Spleen (tissue), 11 donors: ENCODE measurements around the gene CDC42BPG. TPM values are rescaled to one million over a fixed set of nuclear protein-coding genes. Genes with fewer than 3 reads are reported as not detected.

Experiments used
- DNase-seq: peaks from one replicate; pipeline ENCODE4 v3.0.0-alpha.2; 2020
- H3K27ac ChIP-seq, 8 donors: fragments of 200-600 bp; sonication (generic) in 7 of 8; 1 replicate in 4 of 8; 2 replicates in 4 of 8; pipeline versions ENCODE4 v1.5.0 to v1.8.0; 2016 to 2021; ENCODE audit warnings: inconsistent platforms in 4 of 8, mild to moderate bottlenecking in 4 of 8, moderate library complexity in 1 of 8
- H3K27me3 ChIP-seq, 7 donors: fragments of 200-600 bp; sonication (generic) in 6 of 7; replicated peaks in 1 of 7; 1 replicate in 4 of 7; 2 replicates in 3 of 7; pipeline versions ENCODE4 v1.5.0 to v1.8.0; 2016 to 2021; ENCODE audit warnings: inconsistent platforms in 3 of 7, mild to moderate bottlenecking in 1 of 7
- H3K36me3 ChIP-seq, 6 donors: fragments of 200-600 bp; sonication (generic) in 5 of 6; 1 replicate in 4 of 6; 2 replicates in 2 of 6; pipeline versions ENCODE4 v1.5.0 to v1.8.0; 2016 to 2021; ENCODE audit warnings: inconsistent platforms in 2 of 6
- H3K4me1 ChIP-seq, 6 donors: fragments of 200-600 bp; sonication (generic) in 5 of 6; 1 replicate in 3 of 6; 2 replicates in 3 of 6; pipeline versions ENCODE4 v1.5.0 to v1.8.0; 2016 to 2021; ENCODE audit warnings: inconsistent platforms in 3 of 6
- H3K4me3 ChIP-seq, 8 donors: fragments of 200-600 bp; sonication (generic) in 7 of 8; 1 replicate in 4 of 8; 2 replicates in 4 of 8; pipeline versions ENCODE4 v1.5.0 to v1.8.0; 2016 to 2021; ENCODE audit warnings: inconsistent platforms in 4 of 8, mild to moderate bottlenecking in 4 of 8, moderate library complexity in 2 of 8
- H3K9me3 ChIP-seq, 8 donors: fragments of 200-600 bp; sonication (generic) in 7 of 8; 1 replicate in 4 of 8; 2 replicates in 4 of 8; pipeline versions ENCODE4 v1.5.0 to v1.8.0; 2016 to 2021; ENCODE audit warnings: inconsistent platforms in 4 of 8
- CTCF ChIP-seq, 11 experiments: fragments of 200-600 bp in 7 of 11; fragments of 450-650 bp in 4 of 11; sonication (generic) in 4 of 11; IDR thresholded peaks in 8 of 11; conservative IDR thresholded peaks in 3 of 11; 1 replicate in 7 of 11; 2 replicates in 4 of 11; pipeline versions ENCODE4 v1.4.0 to v1.8.0; 2016 to 2021; ENCODE audit warnings: antibody characterized with exemption in 11 of 11, inconsistent platforms in 4 of 11, mild to moderate bottlenecking in 1 of 11
- POLR2A ChIP-seq, 3 donors: fragments of 450-650 bp; IDR thresholded peaks; one replicate each; pipeline ENCODE4 v1.5.1; 2017; ENCODE audit warnings: antibody characterized with exemption in 3 of 3, mild to moderate bottlenecking in 1 of 3
- POLR2AphosphoS5 ChIP-seq, 3 donors: sonication (generic); formaldehyde crosslinking; IDR thresholded peaks; one replicate each; pipeline ENCODE4 v1.5.1; 2017; ENCODE audit warnings: antibody characterized with exemption in 3 of 3
- WGBS, 5 donors: extraction: QIAGEN DNeasy Blood & Tissue Kit in 3 of 5; methylation state at CpG; one replicate each; pipeline versions ENCODE4 v1.1.5 to v1.1.7; 2013 to 2018; 5-methylcytosine and 5-hydroxymethylcytosine counted together
- intact Hi-C: fragments of 100-400 bp; cut with DNase I; formaldehyde crosslinking; loops from one replicate; pipeline ENCODE4 v1.15.0; 2023; ENCODE audit warnings: low total_unique reads
- polyA plus RNA-seq, 3 donors: library from polyadenylated mRNA; stranded (reverse); fragments of 200-250 nt; gene quantifications; one replicate each; pipeline ENCODE4 v1.2.1, GENCODE V29; 2013
- total RNA-seq, 7 donors: library from RNA; depleted of rRNA in 3 of 7; stranded (reverse); fragments of >200 nt in 3 of 7; fragmentation: NEBNext Ultra II Directional in 4 of 7; extraction: Animal tissue kit (Norgen Biotek cat#: 25700) in 4 of 7; gene quantifications; one replicate each; pipeline versions ENCODE4 v1.1.0 to v1.2.1, GENCODE V29; 2016 to 2021
- donor health status: healthy with polysubstance abuse.
- donor health status: DM: no; HTN: no; CAD: no; lungs with moderate emphysema.
- donor health status: DM: no; HTN: no; CAD: no.
- donor health status: Bipolar disorder and iron deficiency.
- donor health status: healthy.
- donor health status: DM: no; HTN: no; CAD: no.
- donor health status: DM: yes; HTN: yes; CAD: no.

CDC42BPG gene
- total and polyA plus RNA-seq, 10 donors = 0.74 to 4.6 (median 2.5) TPM

GRCh38 chr11:64857485-64857884 is 13.0 kb upstream of the CDC42BPG start:
- Histone ChIP-seq H3K4me1 (peaks cover 98 to 100% (median 100%) of the 10 kb centered on the region in 6 donors), H3K27me3 (no peaks in the 10 kb centered on the region), H3K27ac (peak overlapping the region; percentile 77 to 98 (median 92)), H3K9me3 (no peaks in the 10 kb centered on the region), H3K4me3 (no peak overlapping the region), H3K36me3 (peaks cover 0 to 81% (median 44%) of the 10 kb centered on the region in 6 donors)
- no peak for DNase-seq
- intact Hi-C loops = no loop called here
- WGBS, 5 donors = 90 to 95% (median 93%) methylated on average over 6 of the region's 6 CpGs
- TF ChIP-seq CTCF (IDR thresholded peaks at IDR 0.05 in 8 of 11, conservative IDR thresholded peaks at IDR 0.05 in 3 of 11) = no peak
- TF ChIP-seq POLR2AphosphoS5 (IDR thresholded peaks at IDR 0.05) = peak in 1 of 3 donors; percentile 14

GRCh38 chr11:64856382-64857227 is 12.2 kb upstream of the CDC42BPG start:
- intact Hi-C loops = no loop called here
- Histone ChIP-seq H3K9me3 (no peaks in the 10 kb centered on the region), H3K36me3 (peaks cover 0 to 87% (median 49%) of the 10 kb centered on the region in 6 donors), H3K4me1 (peaks cover 95 to 100% (median 100%) of the 10 kb centered on the region in 6 donors), H3K27me3 (no peaks in the 10 kb centered on the region), H3K27ac (peak overlapping the region; percentile 72 to 98 (median 92)), H3K4me3 (peak overlapping the region in 2 of 8 donors; percentile 10 to 40)
- TF ChIP-seq POLR2AphosphoS5 (IDR thresholded peaks at IDR 0.05) (peak; percentile 65 to 87 (median 83)), POLR2A (IDR thresholded peaks at IDR 0.05) (peak in 1 of 3 donors; percentile 4), CTCF (IDR thresholded peaks at IDR 0.05 in 8 of 11, conservative IDR thresholded peaks at IDR 0.05 in 3 of 11) (no peak)
- no peak for DNase-seq
- WGBS, 5 donors = 42 to 63% (median 53%) methylated on average over 10 to 20 of the region's 20 CpGs

- no peak for TF ChIP-seq POLR2A (IDR thresholded peaks at IDR 0.05)
- no peak for TF ChIP-seq CTCF (IDR thresholded peaks at IDR 0.05 in 8 of 11, conservative IDR thresholded peaks at IDR 0.05 in 3 of 11)
- TF ChIP-seq POLR2AphosphoS5 (IDR thresholded peaks at IDR 0.05) = no peak
- intact Hi-C loops = no loop called here
- H3K9me3 ChIP-seq = no peaks in the 10 kb centered on the region
- H3K4me3 ChIP-seq = peak overlapping the region in 2 of 8 donors; percentile 10 to 46
- no peak for DNase-seq
- H3K4me1 ChIP-seq = peaks cover 97 to 100% (median 100%) of the 10 kb centered on the region in 6 donors
- H3K27me3 ChIP-seq = no peaks in the 10 kb centered on the region
- WGBS, 5 donors = 51 to 64% (median 57%) methylated on average over 17 to 20 of the region's 22 CpGs
- H3K27ac ChIP-seq = peak overlapping the region; percentile 72 to 98 (median 92)
- H3K36me3 ChIP-seq = peaks cover 0 to 92% (median 49%) of the 10 kb centered on the region in 6 donors
These were observed 11.3 kb upstream of the CDC42BPG start for GRCh38 chr11:64855596-64856304.
